ENCODE data around the gene CEP126.
"Not testable (repeated sequence)": the region's sequence is repeated elsewhere in the genome, so short reads cannot be mapped to it uniquely, and the experiment has no call there.

CEP126 gene

DNA sequence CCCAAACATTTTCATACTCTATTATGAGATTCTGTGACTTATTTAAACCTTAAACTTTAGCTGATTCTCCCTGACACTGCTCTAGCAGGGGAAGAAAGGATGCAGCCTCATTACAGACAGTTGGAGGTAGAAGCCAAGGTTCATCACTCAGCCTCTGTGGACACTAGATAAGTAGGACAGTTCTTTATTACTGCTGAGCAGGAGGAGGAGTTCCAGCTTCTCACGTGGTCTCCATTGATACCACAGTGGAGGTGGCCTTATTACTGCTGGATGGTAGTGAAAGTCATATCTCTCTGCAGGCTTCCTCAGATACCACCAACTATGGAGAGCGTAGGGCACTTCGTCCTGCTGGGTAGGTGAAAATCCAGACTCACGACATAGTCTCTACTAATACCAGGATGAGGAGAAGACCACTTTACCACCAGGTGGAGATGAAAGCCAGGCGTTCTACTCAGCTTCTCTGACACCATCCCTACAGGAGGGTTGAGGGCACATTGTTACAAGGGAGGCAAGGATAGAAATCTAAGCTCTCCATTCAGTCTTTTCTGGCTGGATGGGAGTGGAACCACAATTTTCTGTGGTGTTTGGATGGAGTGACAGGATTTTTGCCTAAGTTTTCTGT, 14.6 kb downstream of the CEP126 start:
- Histone ChIP-seq H3K4me1 (ENCODE audit: control insufficient read depth in 1 of 2, insufficient read depth in 2 of 2, low read length in 2 of 2) (no peaks in the 10 kb centered on the region), H3K9ac (ENCODE audit: low read depth in 1 of 2, low read length in 2 of 2) (no peak overlapping the region), H3K9me3 (ENCODE audit: control insufficient read depth in 1 of 2, low read length in 2 of 2) (no peaks in the 10 kb centered on the region), H3K36me3 (ENCODE audit: control insufficient read depth in 1 of 2, insufficient read depth in 2 of 2, low read length in 2 of 2) (no peaks in the 10 kb centered on the region), H3K27me3 (ENCODE audit: control insufficient read depth in 1 of 2, insufficient read depth in 2 of 2, low read length in 2 of 2) (no peaks in the 10 kb centered on the region), H3K27ac (ENCODE audit: low read depth, low read length) (no peak overlapping the region), H3K4me3 (ENCODE audit: low read depth in 1 of 2, low read length in 2 of 2) (no peak overlapping the region)

DNA sequence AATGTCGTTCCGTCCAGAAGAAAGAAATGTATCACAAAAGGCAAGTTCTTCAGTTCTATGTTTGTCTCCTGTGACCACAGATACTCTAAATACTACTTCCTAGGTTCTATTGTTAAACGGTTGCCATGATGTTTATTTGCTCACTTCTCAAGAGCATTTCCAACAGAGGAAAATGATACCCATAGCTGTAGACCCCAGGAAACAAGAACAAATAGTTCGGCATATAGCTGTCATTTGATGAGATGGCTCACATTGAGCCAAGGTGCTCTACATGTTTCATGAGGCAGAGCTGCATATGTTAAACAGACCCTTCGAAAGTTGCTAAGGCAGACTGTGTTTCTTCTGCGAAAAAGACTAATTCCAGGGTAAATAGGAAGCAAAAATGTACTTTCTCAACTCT, 16.9 kb downstream of the CEP126 start:
- no peaks in the 10 kb centered on the region for H3K4me1 ChIP-seq (ENCODE audit: control insufficient read depth in 1 of 2, insufficient read depth in 2 of 2, low read length in 2 of 2)
- no peaks in the 10 kb centered on the region for H3K9me3 ChIP-seq (ENCODE audit: control insufficient read depth in 1 of 2, low read length in 2 of 2)
- no peaks in the 10 kb centered on the region for H3K27me3 ChIP-seq (ENCODE audit: control insufficient read depth in 1 of 2, insufficient read depth in 2 of 2, low read length in 2 of 2)
- H3K27ac ChIP-seq (ENCODE audit: low read depth, low read length), result no peak overlapping the region
- no peaks in the 10 kb centered on the region for H3K36me3 ChIP-seq (ENCODE audit: control insufficient read depth in 1 of 2, insufficient read depth in 2 of 2, low read length in 2 of 2)
- no peak overlapping the region for H3K4me3 ChIP-seq (ENCODE audit: low read depth in 1 of 2, low read length in 2 of 2)
- H3K9ac ChIP-seq (ENCODE audit: low read depth in 1 of 2, low read length in 2 of 2), result no peak overlapping the region

GRCh38 chr11:101940901-101941520, 26.2 kb downstream of the CEP126 start:
- Histone ChIP-seq H3K36me3 (ENCODE audit: control insufficient read depth in 1 of 2, insufficient read depth in 2 of 2, low read length in 2 of 2) (no peaks in the 10 kb centered on the region), H3K27me3 (ENCODE audit: control insufficient read depth in 1 of 2, insufficient read depth in 2 of 2, low read length in 2 of 2) (no peaks in the 10 kb centered on the region), H3K27ac (ENCODE audit: low read depth, low read length) (no peak overlapping the region), H3K4me1 (ENCODE audit: control insufficient read depth in 1 of 2, insufficient read depth in 2 of 2, low read length in 2 of 2) (no peaks in the 10 kb centered on the region), H3K9me3 (ENCODE audit: control insufficient read depth in 1 of 2, low read length in 2 of 2) (no peaks in the 10 kb centered on the region), H3K9ac (ENCODE audit: low read depth in 1 of 2, low read length in 2 of 2) (no peak overlapping the region), H3K4me3 (ENCODE audit: low read depth in 1 of 2, low read length in 2 of 2) (no peak overlapping the region)

DNA sequence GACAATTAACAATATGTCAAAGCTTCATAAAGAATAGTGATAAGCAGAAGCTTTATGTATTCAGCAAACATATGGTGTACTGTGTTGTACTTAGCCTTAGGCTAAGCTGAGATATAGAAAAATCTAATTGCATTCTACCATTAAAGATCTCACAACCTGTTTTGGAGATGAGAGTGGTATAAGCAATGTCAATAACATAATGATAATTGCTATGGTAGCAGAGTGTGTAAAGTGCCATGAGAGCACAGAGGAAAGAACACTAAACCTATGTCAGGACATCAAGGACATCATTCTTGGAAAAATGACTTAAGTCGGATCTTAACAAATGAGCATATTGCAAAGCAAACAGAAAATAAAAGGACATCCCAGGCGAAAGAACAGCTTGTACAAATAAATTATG, 30.1 kb downstream of the CEP126 start:
- H3K4me3 ChIP-seq (ENCODE audit: low read depth in 1 of 2, low read length in 2 of 2), result no peak overlapping the region
- no peaks in the 10 kb centered on the region for H3K27me3 ChIP-seq (ENCODE audit: control insufficient read depth in 1 of 2, insufficient read depth in 2 of 2, low read length in 2 of 2)
- H3K27ac ChIP-seq (ENCODE audit: low read depth, low read length), result no peak overlapping the region
- H3K36me3 ChIP-seq (ENCODE audit: control insufficient read depth in 1 of 2, insufficient read depth in 2 of 2, low read length in 2 of 2), result no peaks in the 10 kb centered on the region
- H3K4me1 ChIP-seq (ENCODE audit: control insufficient read depth in 1 of 2, insufficient read depth in 2 of 2, low read length in 2 of 2), result no peaks in the 10 kb centered on the region
- H3K9ac ChIP-seq (ENCODE audit: low read depth in 1 of 2, low read length in 2 of 2), result no peak overlapping the region
- no peaks in the 10 kb centered on the region for H3K9me3 ChIP-seq (ENCODE audit: control insufficient read depth in 1 of 2, low read length in 2 of 2)

GRCh38 chr11:101945448-101945847, 30.6 kb downstream of the CEP126 start:
- Histone ChIP-seq H3K27ac (ENCODE audit: low read depth, low read length) (no peak overlapping the region), H3K27me3 (ENCODE audit: control insufficient read depth in 1 of 2, insufficient read depth in 2 of 2, low read length in 2 of 2) (no peaks in the 10 kb centered on the region), H3K4me3 (ENCODE audit: low read depth in 1 of 2, low read length in 2 of 2) (no peak overlapping the region), H3K9me3 (ENCODE audit: control insufficient read depth in 1 of 2, low read length in 2 of 2) (no peaks in the 10 kb centered on the region), H3K4me1 (ENCODE audit: control insufficient read depth in 1 of 2, insufficient read depth in 2 of 2, low read length in 2 of 2) (no peaks in the 10 kb centered on the region), H3K9ac (ENCODE audit: low read depth in 1 of 2, low read length in 2 of 2) (no peak overlapping the region), H3K36me3 (ENCODE audit: control insufficient read depth in 1 of 2, insufficient read depth in 2 of 2, low read length in 2 of 2) (no peaks in the 10 kb centered on the region)

GRCh38 chr11:101949680-101950220, 34.9 kb downstream of the CEP126 start:
- no peak overlapping the region for H3K4me3 ChIP-seq (ENCODE audit: low read depth in 1 of 2, low read length in 2 of 2)
- H3K4me1 ChIP-seq (ENCODE audit: control insufficient read depth in 1 of 2, insufficient read depth in 2 of 2, low read length in 2 of 2), result no peaks in the 10 kb centered on the region
- H3K36me3 ChIP-seq (ENCODE audit: control insufficient read depth in 1 of 2, insufficient read depth in 2 of 2, low read length in 2 of 2), result no peaks in the 10 kb centered on the region
- H3K9ac ChIP-seq (ENCODE audit: low read depth in 1 of 2, low read length in 2 of 2), result no peak overlapping the region
- H3K9me3 ChIP-seq (ENCODE audit: control insufficient read depth in 1 of 2, low read length in 2 of 2), result no peaks in the 10 kb centered on the region
- no peaks in the 10 kb centered on the region for H3K27me3 ChIP-seq (ENCODE audit: control insufficient read depth in 1 of 2, insufficient read depth in 2 of 2, low read length in 2 of 2)
- H3K27ac ChIP-seq (ENCODE audit: low read depth, low read length), result no peak overlapping the region

GRCh38 chr11:101955278-101955677, 40.5 kb downstream of the CEP126 start:
- H3K27ac ChIP-seq (ENCODE audit: low read depth, low read length), result no peak overlapping the region
- no peaks in the 10 kb centered on the region for H3K36me3 ChIP-seq (ENCODE audit: control insufficient read depth in 1 of 2, insufficient read depth in 2 of 2, low read length in 2 of 2)
- H3K4me1 ChIP-seq (ENCODE audit: control insufficient read depth in 1 of 2, insufficient read depth in 2 of 2, low read length in 2 of 2), result no peaks in the 10 kb centered on the region
- H3K4me3 ChIP-seq (ENCODE audit: low read depth in 1 of 2, low read length in 2 of 2), result no peak overlapping the region
- no peaks in the 10 kb centered on the region for H3K9me3 ChIP-seq (ENCODE audit: control insufficient read depth in 1 of 2, low read length in 2 of 2)
- no peaks in the 10 kb centered on the region for H3K27me3 ChIP-seq (ENCODE audit: control insufficient read depth in 1 of 2, insufficient read depth in 2 of 2, low read length in 2 of 2)
- no peak overlapping the region for H3K9ac ChIP-seq (ENCODE audit: low read depth in 1 of 2, low read length in 2 of 2)

DNA sequence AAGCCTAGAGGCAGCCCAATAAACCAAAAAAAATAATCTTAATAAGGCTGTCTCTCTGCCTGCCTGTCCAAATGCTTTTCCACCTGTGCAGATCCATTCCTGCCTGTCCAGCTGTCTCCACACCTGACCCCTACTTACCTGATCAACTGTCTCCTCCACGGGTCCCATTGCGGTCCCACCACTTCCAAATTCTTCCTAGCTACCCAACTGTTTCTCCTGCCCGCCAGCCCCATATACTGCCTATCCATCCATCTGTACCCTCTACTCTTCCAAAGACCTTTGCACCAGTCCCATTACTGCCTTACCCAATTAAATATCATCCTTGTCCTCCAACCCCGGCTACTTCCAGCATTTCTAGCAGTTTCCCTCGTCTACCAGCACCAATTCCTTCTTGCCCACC, 40.9 kb downstream of the CEP126 start:
- no peak overlapping the region for H3K27ac ChIP-seq (ENCODE audit: low read depth, low read length)
- no peaks in the 10 kb centered on the region for H3K4me1 ChIP-seq (ENCODE audit: control insufficient read depth in 1 of 2, insufficient read depth in 2 of 2, low read length in 2 of 2)
- H3K9me3 ChIP-seq (ENCODE audit: control insufficient read depth in 1 of 2, low read length in 2 of 2), result no peaks in the 10 kb centered on the region
- H3K4me3 ChIP-seq (ENCODE audit: low read depth in 1 of 2, low read length in 2 of 2), result no peak overlapping the region
- no peaks in the 10 kb centered on the region for H3K36me3 ChIP-seq (ENCODE audit: control insufficient read depth in 1 of 2, insufficient read depth in 2 of 2, low read length in 2 of 2)
- H3K27me3 ChIP-seq (ENCODE audit: control insufficient read depth in 1 of 2, insufficient read depth in 2 of 2, low read length in 2 of 2), result no peaks in the 10 kb centered on the region
- no peak overlapping the region for H3K9ac ChIP-seq (ENCODE audit: low read depth in 1 of 2, low read length in 2 of 2)

- no peak overlapping the region for H3K27ac ChIP-seq (ENCODE audit: low read depth, low read length)
- H3K36me3 ChIP-seq (ENCODE audit: control insufficient read depth in 1 of 2, insufficient read depth in 2 of 2, low read length in 2 of 2), result no peaks in the 10 kb centered on the region
- no peak overlapping the region for H3K4me3 ChIP-seq (ENCODE audit: low read depth in 1 of 2, low read length in 2 of 2)
- H3K4me1 ChIP-seq (ENCODE audit: control insufficient read depth in 1 of 2, insufficient read depth in 2 of 2, low read length in 2 of 2), result no peaks in the 10 kb centered on the region
- no peak overlapping the region for H3K9ac ChIP-seq (ENCODE audit: low read depth in 1 of 2, low read length in 2 of 2)
- no peaks in the 10 kb centered on the region for H3K9me3 ChIP-seq (ENCODE audit: control insufficient read depth in 1 of 2, low read length in 2 of 2)
- no peaks in the 10 kb centered on the region for H3K27me3 ChIP-seq (ENCODE audit: control insufficient read depth in 1 of 2, insufficient read depth in 2 of 2, low read length in 2 of 2)
Measured at GRCh38 chr11:101960231-101960630, 45.4 kb downstream of the CEP126 start.

DNA sequence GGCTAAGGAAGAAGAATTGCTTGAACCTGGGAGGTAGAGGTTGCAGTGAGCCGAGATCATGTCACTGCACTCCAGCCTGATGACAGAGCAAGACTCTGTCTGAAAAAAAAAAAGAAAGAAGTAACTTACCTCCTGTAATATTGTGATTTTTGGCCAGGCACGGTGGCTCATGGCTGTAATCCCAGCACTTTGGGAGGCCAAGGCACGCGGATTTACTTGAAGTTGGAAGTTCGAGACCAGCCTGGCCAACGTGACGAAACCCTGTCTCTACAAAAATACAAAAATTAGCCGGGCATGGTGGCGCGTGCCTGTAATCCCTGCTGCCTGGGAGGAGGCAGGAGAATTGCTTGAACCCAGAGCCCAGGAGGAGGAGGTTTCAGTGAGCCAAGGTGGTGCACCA, 49.4 kb downstream of the CEP126 start:
- H3K4me3 ChIP-seq (ENCODE audit: low read depth in 1 of 2, low read length in 2 of 2); H3K9ac ChIP-seq (ENCODE audit: low read depth in 1 of 2, low read length in 2 of 2); H3K36me3 ChIP-seq (ENCODE audit: control insufficient read depth in 1 of 2, insufficient read depth in 2 of 2, low read length in 2 of 2); H3K27me3 ChIP-seq (ENCODE audit: control insufficient read depth in 1 of 2, insufficient read depth in 2 of 2, low read length in 2 of 2); H3K27ac ChIP-seq (ENCODE audit: low read depth, low read length); H3K9me3 ChIP-seq (ENCODE audit: control insufficient read depth in 1 of 2, low read length in 2 of 2); H3K4me1 ChIP-seq (ENCODE audit: control insufficient read depth in 1 of 2, insufficient read depth in 2 of 2, low read length in 2 of 2): not testable (repeated sequence)
